A172 (cell line): Measurements from ENCODE around the gene LDB3. TPM values are rescaled to one million over a fixed set of nuclear protein-coding genes. Genes with fewer than 3 reads are reported as not detected.

Source experiments
- DNase-seq: peaks from one replicate; pipeline ENCODE4 v3.0.0-alpha.2; 2015; ENCODE audit warnings: low spot score
- total RNA-seq: library from RNA; depleted of rRNA; stranded (reverse); fragments of >200 nt; shearing (Covaris generic); gene quantifications from 2 replicates; pipeline ENCODE4 v1.2.3, GENCODE V29; 2014

LDB3 gene
- total RNA-seq, 1 experiment from 2014 or later, result 0.10 TPM

GRCh38 chr10:86651021-86651471 lies 17.3 kb upstream of the LDB3 start:
- no peak for DNase-seq

GRCh38 chr10:86651631-86652331 lies 16.5 kb upstream of the LDB3 start:
- no peak for DNase-seq

GRCh38 chr10:86652361-86653202 lies 15.7 kb upstream of the LDB3 start:
- peak; percentile 35 for DNase-seq

GRCh38 chr10:86653379-86653778 lies 14.9 kb upstream of the LDB3 start:
- DNase-seq, result no peak

- no peak for DNase-seq
Measured at GRCh38 chr10:86653987-86654386, 14.3 kb upstream of the LDB3 start.

- DNase-seq, result peak; percentile 93
Measured at GRCh38 chr10:86654411-86655172, 13.7 kb upstream of the LDB3 start, which contains the start of gene OPN4. Gene OPN4 (plus strand): TSS chr10:86654547. CDS start chr10:86654784, 237 bp downstream.

- DNase-seq, result no peak
Measured at GRCh38 chr10:86655173-86655540, 13.2 kb upstream of the LDB3 start.

GRCh38 chr10:86655596-86655995 lies 12.7 kb upstream of the LDB3 start:
- no peak for DNase-seq

- DNase-seq, result no peak
Measured at GRCh38 chr10:86657011-86657395, 11.3 kb upstream of the LDB3 start.

GRCh38 chr10:86657396-86658011 lies 10.8 kb upstream of the LDB3 start:
- peak; percentile 38 for DNase-seq

GRCh38 chr10:86658261-86658741 lies 10.0 kb upstream of the LDB3 start:
- DNase-seq, result no peak

GRCh38 chr10:86658751-86659150 lies 9.6 kb upstream of the LDB3 start:
- no peak for DNase-seq

- DNase-seq, result no peak
Measured at GRCh38 chr10:86659161-86659691, 9.1 kb upstream of the LDB3 start.

- DNase-seq, result no peak
Measured at GRCh38 chr10:86659721-86660453, 8.4 kb upstream of the LDB3 start.

GRCh38 chr10:86661161-86662025 lies 6.9 kb upstream of the LDB3 start:
- DNase-seq, result no peak

- no peak for DNase-seq
Measured at GRCh38 chr10:86662186-86663045, 5.9 kb upstream of the LDB3 start.

- DNase-seq, result no peak
Measured at GRCh38 chr10:86663046-86663345, 5.3 kb upstream of the LDB3 start.

GRCh38 chr10:86663576-86664339 lies 4.6 kb upstream of the LDB3 start:
- DNase-seq, result no peak
